Measurements from ENCODE around the gene ASXL3.

- no peak for TF ChIP-seq CTCF (IDR thresholded peaks at IDR 0.05)
- TF ChIP-seq POLR2A (IDR thresholded peaks at IDR 0.05) = no peak
Observed at GRCh38 chr18:33694593-33694992, 116.6 kb downstream of the ASXL3 start.

Measured in adrenal gland (tissue), 5 donors.